ENCODE measurements around the gene TMEM150C. TPM values are rescaled to one million over a fixed set of nuclear protein-coding genes. Genes with fewer than 3 reads are reported as not detected.

Gene TMEM150C
- total RNA-seq, 2 experiments from 2014 or later: not detected

- DNase-seq (no peak), ATAC-seq (no peak)
- intact Hi-C loops (cut with micrococcal nuclease): no loop called here
- POLR2A ChIA-PET: no interaction called here
- H3K4me1 Mint-ChIP-seq (ENCODE audit: low read depth): no peaks in the 10 kb centered on the region
- no peaks in the 10 kb centered on the region for H3K9me3 Mint-ChIP-seq
- CTCF ChIA-PET: no interaction called here
- H3K27me3 Mint-ChIP-seq: no peaks in the 10 kb centered on the region
- no peak overlapping the region for H3K4me3 Mint-ChIP-seq
- no peak for TF ChIP-seq CTCF (IDR thresholded peaks at IDR 0.05)
- H3K27ac Mint-ChIP-seq: no peak overlapping the region
- H3K36me3 Mint-ChIP-seq (ENCODE audit: low read depth): no peaks in the 10 kb centered on the region
Observed at GRCh38 chr4:82528074-82528473, 33.7 kb downstream of the TMEM150C start.

GRCh38 chr4:82525307-82525911 is 36.4 kb downstream of the TMEM150C start:
- ATAC-seq: no peak
- CTCF ChIA-PET: no interaction called here

DNA sequence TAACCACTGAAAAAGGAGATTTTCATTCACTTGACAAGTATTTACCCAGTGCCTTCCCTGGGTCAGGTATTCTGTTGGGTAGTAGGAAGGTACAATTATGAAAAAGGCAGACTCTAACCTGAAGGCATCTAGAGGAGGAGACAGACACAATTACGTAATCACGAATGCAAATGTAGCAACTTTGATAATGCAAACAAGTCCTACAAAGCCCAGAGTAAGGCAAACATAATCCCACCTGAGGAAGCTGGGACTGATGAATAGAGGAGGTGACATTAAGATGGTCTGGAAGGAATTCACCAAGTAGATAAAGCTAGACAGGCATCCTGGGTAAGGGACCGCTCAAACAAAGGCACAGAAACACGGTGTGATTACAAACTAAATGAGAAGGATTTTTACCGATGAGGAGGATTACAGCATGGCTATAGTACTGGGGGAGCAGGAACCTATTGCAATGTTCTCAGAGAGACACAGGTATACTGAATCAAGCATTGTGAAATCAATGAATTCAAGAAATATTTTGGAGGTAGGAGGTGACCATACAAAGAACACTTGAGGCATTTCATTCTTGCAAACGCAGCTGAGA is 37.1 kb downstream of the TMEM150C start:
- Mint-ChIP-seq H3K27me3 (peaks cover 3% of the 10 kb centered on the region), H3K4me1 (ENCODE audit: low read depth) (no peaks in the 10 kb centered on the region), H3K27ac (no peak overlapping the region), H3K36me3 (ENCODE audit: low read depth) (no peaks in the 10 kb centered on the region), H3K9me3 (no peaks in the 10 kb centered on the region), H3K4me3 (no peak overlapping the region)
- DNase-seq (no peak), ATAC-seq (no peak)
- ChIA-PET POLR2A (no interaction called here), CTCF (no interaction called here)
- intact Hi-C loops (cut with micrococcal nuclease): no loop called here
- TF ChIP-seq CTCF (IDR thresholded peaks at IDR 0.05): no peak

More at GRCh38 chr4:82525307-82525911, 36.4 kb downstream of the TMEM150C start:
- Mint-ChIP-seq H3K36me3 (ENCODE audit: low read depth) (no peaks in the 10 kb centered on the region), H3K27ac (no peak overlapping the region), H3K4me1 (ENCODE audit: low read depth) (no peaks in the 10 kb centered on the region), H3K4me3 (no peak overlapping the region), H3K9me3 (no peaks in the 10 kb centered on the region), H3K27me3 (peaks cover 3% of the 10 kb centered on the region)
- no peak for DNase-seq
- intact Hi-C loops (cut with micrococcal nuclease): no loop called here
- POLR2A ChIA-PET: no interaction called here
- no peak for TF ChIP-seq CTCF (IDR thresholded peaks at IDR 0.05)

DNA sequence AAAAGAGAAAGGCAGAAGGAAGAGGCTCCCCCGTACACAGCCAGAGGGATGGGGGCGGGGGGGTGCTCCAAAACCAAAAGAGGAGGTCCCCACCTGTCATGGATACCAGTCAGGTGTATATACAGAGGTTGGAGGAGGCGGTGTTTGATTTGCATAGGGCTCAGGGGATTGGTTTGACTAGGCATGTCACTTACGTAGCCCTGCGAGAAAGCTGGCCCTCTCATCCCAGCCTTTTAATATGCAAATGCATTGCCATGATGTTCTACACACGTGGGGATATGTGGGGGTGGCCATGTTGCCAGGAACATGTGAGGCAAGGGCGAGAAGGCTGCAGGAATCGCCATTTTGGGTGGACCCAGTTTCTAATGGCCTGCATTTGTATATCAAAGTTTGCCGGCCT is 38.6 kb downstream of the TMEM150C start:
- DNase-seq (no peak), ATAC-seq (no peak)
- H3K27me3 Mint-ChIP-seq: peaks cover 3% of the 10 kb centered on the region
- no peaks in the 10 kb centered on the region for H3K4me1 Mint-ChIP-seq (ENCODE audit: low read depth)
- no peak overlapping the region for H3K27ac Mint-ChIP-seq
- CTCF ChIA-PET: no interaction called here
- POLR2A ChIA-PET: no interaction called here
- H3K9me3 Mint-ChIP-seq: no peaks in the 10 kb centered on the region
- H3K36me3 Mint-ChIP-seq (ENCODE audit: low read depth): no peaks in the 10 kb centered on the region
- no peak overlapping the region for H3K4me3 Mint-ChIP-seq
- intact Hi-C loops (cut with micrococcal nuclease): no loop called here
- no peak for TF ChIP-seq CTCF (IDR thresholded peaks at IDR 0.05)

DNA sequence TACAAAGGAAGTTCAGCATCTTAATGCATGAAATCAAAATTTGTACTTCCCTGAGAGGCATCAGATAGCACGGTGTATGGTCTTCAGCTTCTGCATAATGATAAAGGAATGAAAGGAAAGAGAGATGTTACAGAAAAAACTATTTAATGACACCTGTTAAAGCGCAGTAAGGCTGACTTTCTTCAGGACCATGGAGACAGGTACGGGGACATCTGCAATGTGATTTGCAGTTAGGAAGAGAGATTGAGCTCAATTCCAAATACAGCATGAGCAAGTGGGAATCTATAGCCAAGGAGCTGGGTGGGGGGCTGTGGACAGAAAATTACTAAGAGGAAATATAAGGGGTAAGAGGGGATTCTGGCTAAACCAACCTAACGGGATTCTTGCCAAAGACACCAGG is 39.3 kb downstream of the TMEM150C start:
- H3K9me3 Mint-ChIP-seq: no peaks in the 10 kb centered on the region
- no peak overlapping the region for H3K27ac Mint-ChIP-seq
- H3K4me3 Mint-ChIP-seq: no peak overlapping the region
- peaks cover 3% of the 10 kb centered on the region for H3K27me3 Mint-ChIP-seq
- H3K4me1 Mint-ChIP-seq (ENCODE audit: low read depth): no peaks in the 10 kb centered on the region
- TF ChIP-seq CTCF (IDR thresholded peaks at IDR 0.05): no peak
- ChIA-PET CTCF (no interaction called here), POLR2A (no interaction called here)
- ATAC-seq (no peak), DNase-seq (no peak)
- H3K36me3 Mint-ChIP-seq (ENCODE audit: low read depth): no peaks in the 10 kb centered on the region
- intact Hi-C loops (cut with micrococcal nuclease): no loop called here

All from activated CD8-positive, alpha-beta T cell treated with anti-CD3 and anti-CD28 coated beads for 36 hours (primary cell).